Thyroid gland (tissue), 4 donors: ENCODE measurements around the gene TRMT1.

Source experiments
- CTCF ChIP-seq, 6 experiments: fragments of 200-600 bp in 3 of 6; fragments of 450-650 bp in 3 of 6; sonication (generic) in 3 of 6; IDR thresholded peaks; one replicate each; pipeline ENCODE4 v1.5.1; 2016 to 2019; ENCODE audit warnings: antibody characterized with exemption in 6 of 6, mild to moderate bottlenecking in 2 of 6, inconsistent platforms in 1 of 6, moderate library complexity in 1 of 6
- POLR2A ChIP-seq, 2 donors: fragments of 450-650 bp; IDR thresholded peaks; one replicate each; pipeline ENCODE4 v1.6.1; 2017; ENCODE audit warnings: antibody characterized with exemption in 2 of 2, mild to moderate bottlenecking in 2 of 2, moderate library complexity in 1 of 2

GRCh38 chr19:13076787-13077186 lies 39.8 kb downstream of the TRMT1 start:
- TF ChIP-seq CTCF (IDR thresholded peaks at IDR 0.05) (no peak), POLR2A (IDR thresholded peaks at IDR 0.05) (no peak)
